HFFc6 (cell line): ENCODE data around the gene PTS. TPM values are rescaled to one million over a fixed set of nuclear protein-coding genes. Genes with fewer than 3 reads are reported as not detected.

Experiments
- DNase-seq: peaks from one replicate; pipeline ENCODE4 v3.0.0-alpha.2; 2018
- H3K27ac Mint-ChIP-seq: 2 replicates; pipeline ENCODE4 v1.8.0; 2020; ENCODE audit warnings: mild to moderate bottlenecking, mixed read lengths
- H3K27me3 Mint-ChIP-seq: 2 replicates; pipeline ENCODE4 v1.8.0; 2021; ENCODE audit warnings: mild to moderate bottlenecking, moderate library complexity, mixed read lengths; ENCODE audit not compliant: insufficient read depth
- H3K36me3 Mint-ChIP-seq: 2 replicates; pipeline ENCODE4 v1.8.0; 2021; ENCODE audit warnings: low read depth, mixed read lengths
- H3K4me1 Mint-ChIP-seq: 2 replicates; pipeline ENCODE4 v1.8.0; 2020; ENCODE audit warnings: low read depth, mixed read lengths
- H3K4me3 Mint-ChIP-seq: 2 replicates; pipeline ENCODE4 v1.8.0; 2020; ENCODE audit warnings: mild to moderate bottlenecking, moderate library complexity, mixed read lengths
- H3K9me3 Mint-ChIP-seq: 2 replicates; pipeline ENCODE4 v1.8.0; 2020; ENCODE audit warnings: mild to moderate bottlenecking, mixed read lengths
- CTCF ChIP-seq: fragments of 200-600 bp; sonication (generic); IDR thresholded peaks from 2 replicates; pipeline ENCODE4 v1.5.0; 2021; ENCODE audit warnings: antibody characterized with exemption, mild to moderate bottlenecking
- total RNA-seq, 6 experiments: library from RNA; stranded (reverse); fragmentation: NEBNext Ultra II Directional; extraction: Animal tissue kit (Norgen Biotek cat#: 25700); gene quantifications; 2 replicates in 1 of 6; 3 replicates in 5 of 6; pipeline ENCODE4 v1.2.3, GENCODE V29; 2021

Gene PTS
- total RNA-seq, 6 experiments from 2014 or later: 73.1 to 78.9 (median 75.7) TPM

DNA sequence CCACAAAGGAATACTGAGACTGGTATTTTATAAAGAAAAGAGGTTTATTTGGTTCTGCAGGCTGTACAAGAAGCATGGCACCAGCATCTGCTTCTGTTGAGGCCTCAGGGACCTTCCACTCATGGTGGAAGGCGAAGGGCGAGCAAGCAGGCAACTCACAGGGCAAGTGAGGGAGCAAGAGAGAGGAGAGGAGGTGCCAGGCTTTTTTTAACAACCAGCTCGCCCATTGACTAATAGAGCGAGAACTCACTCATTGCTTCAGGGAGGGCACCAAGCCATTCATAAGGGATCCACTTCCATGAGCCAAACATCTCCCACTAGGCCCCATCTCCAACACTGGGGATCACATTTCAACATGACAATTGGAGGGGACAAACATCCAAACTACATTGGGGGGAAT is 1.2 kb downstream of the PTS start:
- H3K27me3 Mint-ChIP-seq: peaks cover 5% of the 10 kb centered on the region
- H3K36me3 Mint-ChIP-seq: peaks cover 49% of the 10 kb centered on the region
- H3K27ac Mint-ChIP-seq: peak overlapping the region; percentile 100
- peak overlapping the region; percentile 93 for H3K4me3 Mint-ChIP-seq
- no peaks in the 10 kb centered on the region for H3K9me3 Mint-ChIP-seq
- no peak for DNase-seq
- TF ChIP-seq CTCF: no peak
- H3K4me1 Mint-ChIP-seq: peaks cover 56% of the 10 kb centered on the region

GRCh38 chr11:112228706-112229105 is 2.5 kb downstream of the PTS start:
- TF ChIP-seq CTCF: no peak
- peak overlapping the region; percentile 93; the same call in 1 of the 2 replicates for H3K4me3 Mint-ChIP-seq
- no peaks in the 10 kb centered on the region for H3K9me3 Mint-ChIP-seq
- no peak for DNase-seq
- peaks cover 45% of the 10 kb centered on the region for H3K4me1 Mint-ChIP-seq
- peaks cover 55% of the 10 kb centered on the region for H3K36me3 Mint-ChIP-seq
- H3K27me3 Mint-ChIP-seq: peaks cover 5% of the 10 kb centered on the region
- peak overlapping the region; percentile 76 for H3K27ac Mint-ChIP-seq

DNA sequence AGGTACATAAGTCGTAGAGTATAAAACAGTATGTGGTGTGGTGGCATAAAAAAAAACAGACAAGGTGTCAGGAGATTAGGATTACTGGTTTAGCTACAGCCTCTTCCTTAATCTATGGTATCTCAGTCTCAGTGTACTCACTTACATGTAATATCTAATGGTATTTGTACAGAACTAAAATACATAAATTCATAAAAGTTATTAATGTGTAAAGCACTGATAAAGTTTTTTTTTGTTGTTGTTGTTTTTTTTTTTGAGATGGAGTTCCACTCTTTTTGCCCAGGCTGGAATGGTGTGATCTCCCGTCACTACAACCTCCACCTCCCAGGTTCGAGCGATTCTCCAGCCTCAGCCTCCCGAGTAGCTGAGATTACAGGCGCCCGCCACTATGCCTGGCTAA is 2.9 kb downstream of the PTS start:
- H3K4me3 Mint-ChIP-seq: peak overlapping the region; percentile 6; the same call in 1 of the 2 replicates
- H3K27me3 Mint-ChIP-seq: peaks cover 5% of the 10 kb centered on the region
- H3K27ac Mint-ChIP-seq: peak overlapping the region; percentile 76
- H3K36me3 Mint-ChIP-seq: peaks cover 55% of the 10 kb centered on the region
- no peak for DNase-seq
- H3K9me3 Mint-ChIP-seq: no peaks in the 10 kb centered on the region
- H3K4me1 Mint-ChIP-seq: peaks cover 45% of the 10 kb centered on the region
- no peak for TF ChIP-seq CTCF

- Mint-ChIP-seq H3K27me3 (peaks cover 5% of the 10 kb centered on the region; the same call in 1 of the 2 replicates), H3K27ac (peak overlapping the region; percentile 76), H3K4me1 (peaks cover 45% of the 10 kb centered on the region), H3K36me3 (peaks cover 55% of the 10 kb centered on the region), H3K9me3 (no peaks in the 10 kb centered on the region), H3K4me3 (peak overlapping the region; percentile 57)
- DNase-seq: peak; percentile 79
- no peak for TF ChIP-seq CTCF
These were observed 3.7 kb downstream of the PTS start for GRCh38 chr11:112229746-112230433.

DNA sequence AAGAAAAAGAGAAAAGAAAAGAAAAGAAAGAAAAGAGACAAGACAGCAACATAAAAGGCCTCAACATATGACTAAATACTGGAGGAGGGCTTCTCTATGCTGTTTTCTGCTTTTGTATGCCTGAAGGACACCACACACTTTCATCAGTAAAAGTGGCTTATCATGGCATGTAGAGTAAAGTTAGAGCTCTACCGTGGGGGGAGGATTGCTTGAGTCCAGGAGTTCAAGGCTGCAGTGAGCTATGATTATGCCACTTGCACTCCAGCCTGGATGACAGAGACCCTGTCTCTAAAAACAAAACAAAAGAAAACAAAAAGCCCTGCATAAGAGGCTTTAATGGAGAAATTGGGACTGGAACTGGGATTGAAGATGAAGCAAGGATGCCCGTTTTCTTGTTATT is 5.7 kb downstream of the PTS start:
- no peak overlapping the region for H3K4me3 Mint-ChIP-seq
- no peak for DNase-seq
- no peak overlapping the region; the same call in 1 of the 2 replicates for H3K27ac Mint-ChIP-seq
- peaks cover 72% of the 10 kb centered on the region for H3K36me3 Mint-ChIP-seq
- H3K27me3 Mint-ChIP-seq: peaks cover 1% of the 10 kb centered on the region; the same call in 1 of the 2 replicates
- H3K9me3 Mint-ChIP-seq: no peaks in the 10 kb centered on the region
- H3K4me1 Mint-ChIP-seq: peaks cover 44% of the 10 kb centered on the region
- no peak for TF ChIP-seq CTCF
